B cell (primary cell): ENCODE measurements around the gene EFCC1.

Source experiments
- EZH2 ChIP-seq: IDR thresholded peaks from 2 replicates; pipeline ENCODE4 v1.6.1; 2012; ENCODE audit warnings: borderline replicate concordance, low read depth, mild to moderate bottlenecking, moderate library complexity, low read length; ENCODE audit not compliant: insufficient read depth, poor library complexity, severe bottlenecking
- TF ChIP-seq, protein P1 (sequence below): fragments of 200-600 bp; IDR thresholded peaks from one replicate; pipeline ENCODE4 v1.8.0; 2022; ENCODE audit warnings: antibody characterized with exemption, mild to moderate bottlenecking

DNA sequence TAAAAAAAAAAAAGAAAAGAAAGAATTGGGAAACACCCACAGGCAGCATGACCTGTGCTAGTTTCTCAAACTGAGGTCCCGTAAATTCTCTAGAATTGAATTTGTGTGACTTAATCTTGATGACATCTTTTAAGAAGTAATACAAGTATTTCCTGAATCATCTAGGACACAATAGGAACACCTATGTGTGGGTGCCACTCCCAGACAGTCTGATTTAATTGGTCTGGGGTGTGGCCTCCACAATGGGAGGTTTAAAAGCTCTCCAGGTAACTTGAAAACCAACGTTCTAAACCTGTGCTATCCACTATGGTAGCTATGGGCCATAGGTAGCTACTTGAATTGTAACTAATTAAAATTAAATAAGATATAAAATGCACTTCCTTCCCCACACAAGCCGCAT, 35.3 kb upstream of the EFCC1 start:
- no peak for TF ChIP-seq EZH2
- TF ChIP-seq, protein P1, sequence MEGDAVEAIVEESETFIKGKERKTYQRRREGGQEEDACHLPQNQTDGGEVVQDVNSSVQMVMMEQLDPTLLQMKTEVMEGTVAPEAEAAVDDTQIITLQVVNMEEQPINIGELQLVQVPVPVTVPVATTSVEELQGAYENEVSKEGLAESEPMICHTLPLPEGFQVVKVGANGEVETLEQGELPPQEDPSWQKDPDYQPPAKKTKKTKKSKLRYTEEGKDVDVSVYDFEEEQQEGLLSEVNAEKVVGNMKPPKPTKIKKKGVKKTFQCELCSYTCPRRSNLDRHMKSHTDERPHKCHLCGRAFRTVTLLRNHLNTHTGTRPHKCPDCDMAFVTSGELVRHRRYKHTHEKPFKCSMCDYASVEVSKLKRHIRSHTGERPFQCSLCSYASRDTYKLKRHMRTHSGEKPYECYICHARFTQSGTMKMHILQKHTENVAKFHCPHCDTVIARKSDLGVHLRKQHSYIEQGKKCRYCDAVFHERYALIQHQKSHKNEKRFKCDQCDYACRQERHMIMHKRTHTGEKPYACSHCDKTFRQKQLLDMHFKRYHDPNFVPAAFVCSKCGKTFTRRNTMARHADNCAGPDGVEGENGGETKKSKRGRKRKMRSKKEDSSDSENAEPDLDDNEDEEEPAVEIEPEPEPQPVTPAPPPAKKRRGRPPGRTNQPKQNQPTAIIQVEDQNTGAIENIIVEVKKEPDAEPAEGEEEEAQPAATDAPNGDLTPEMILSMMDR = no peak
